ENCODE data around the gene KIAA1614.
"Not testable (repeated sequence)": the region's sequence is repeated elsewhere in the genome, so short reads cannot be mapped to it uniquely, and the experiment has no call there.

The KIAA1614 gene

DNA sequence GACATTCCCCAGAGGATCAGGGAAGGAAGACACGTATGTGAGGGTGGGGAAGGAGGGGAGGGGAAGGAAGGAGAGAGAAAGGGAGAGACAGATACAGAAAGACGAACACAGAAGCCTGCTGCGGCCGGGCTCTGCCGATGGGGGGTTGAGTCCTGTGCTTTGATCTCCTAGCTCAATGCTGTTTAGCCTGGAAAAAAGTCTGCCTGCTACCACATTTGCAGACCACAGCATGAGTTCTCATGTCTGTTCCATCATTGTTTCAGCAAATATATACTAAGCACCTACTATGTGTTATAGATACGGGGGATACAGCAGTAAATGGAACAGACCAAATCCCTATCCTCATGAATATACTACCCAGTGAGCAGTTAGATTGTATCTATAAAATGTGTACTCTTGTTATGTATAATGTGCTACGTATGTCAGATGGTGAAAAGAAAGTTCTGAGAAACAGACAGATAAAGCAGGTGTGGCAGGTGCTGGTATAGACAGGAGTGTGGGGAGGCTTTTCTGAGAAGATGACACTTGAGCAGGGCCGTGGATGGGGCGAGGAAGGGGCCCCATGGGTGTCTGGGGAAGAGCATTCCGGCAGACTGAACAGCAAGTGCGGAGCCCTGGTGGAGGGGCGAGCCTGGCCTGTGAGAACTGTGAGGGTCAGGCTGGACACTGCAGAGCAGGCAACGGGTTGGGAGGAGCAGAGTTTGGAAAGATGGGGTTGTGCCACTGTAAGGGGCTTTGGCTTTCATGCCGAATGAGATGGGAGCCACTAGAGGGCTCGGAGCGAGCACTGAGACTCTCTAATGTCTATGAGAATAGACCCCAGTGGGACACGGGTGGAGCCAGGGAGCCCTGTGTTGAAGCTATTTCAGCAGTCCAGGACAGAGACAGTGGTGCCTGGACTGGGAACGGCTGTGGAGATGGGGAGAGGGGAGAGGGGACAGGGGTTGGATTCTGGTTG is 34.1 kb downstream of the KIAA1614 start:
- DNase-seq, result no peak

DNA sequence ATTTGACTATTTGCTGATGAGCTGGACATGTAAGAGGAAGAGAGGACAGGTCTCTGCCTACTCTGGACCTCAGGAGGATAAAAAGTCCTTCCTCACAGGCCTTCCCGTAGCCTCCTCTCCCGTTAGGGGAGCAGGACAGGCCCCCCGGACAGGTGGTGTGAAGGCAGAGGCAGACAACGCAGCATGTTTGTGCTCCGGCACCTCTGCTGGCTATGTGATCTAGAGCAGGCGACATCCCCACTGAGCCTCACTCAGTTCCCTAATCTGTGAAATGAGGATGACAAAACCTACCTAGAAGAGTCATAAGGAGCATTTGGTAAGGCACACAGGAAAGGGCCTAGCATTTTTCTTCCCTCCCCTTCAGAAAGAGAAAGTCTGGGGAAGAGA is 34.8 kb downstream of the KIAA1614 start:
- no peak for DNase-seq

- no peak for DNase-seq
Observed at GRCh38 chr1:180947901-180948640, 35.4 kb downstream of the KIAA1614 start.

- no peak for DNase-seq
Observed at GRCh38 chr1:180948641-180949615, 36.2 kb downstream of the KIAA1614 start.

DNA sequence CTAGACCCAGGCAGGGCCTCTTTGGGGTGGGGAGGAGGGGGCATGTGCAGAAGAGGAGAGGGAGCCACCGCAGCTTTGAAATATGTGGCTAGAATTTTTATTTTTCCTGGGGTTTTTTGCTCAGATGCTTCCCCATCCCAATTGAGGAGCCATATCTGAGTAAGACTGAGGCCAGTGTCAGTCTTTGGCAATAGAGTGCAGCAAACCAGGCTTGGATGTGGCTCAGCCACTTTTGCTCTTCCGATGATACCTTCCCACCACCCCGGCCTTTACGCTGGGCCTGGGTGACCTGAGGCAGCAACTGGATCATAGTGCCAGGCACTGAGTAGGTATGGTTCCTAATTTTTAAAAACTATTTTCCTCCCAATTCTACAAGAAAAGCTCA is 36.9 kb downstream of the KIAA1614 start:
- DNase-seq, result no peak

GRCh38 chr1:180950321-180950720 is 37.6 kb downstream of the KIAA1614 start:
- DNase-seq, result no peak

DNA sequence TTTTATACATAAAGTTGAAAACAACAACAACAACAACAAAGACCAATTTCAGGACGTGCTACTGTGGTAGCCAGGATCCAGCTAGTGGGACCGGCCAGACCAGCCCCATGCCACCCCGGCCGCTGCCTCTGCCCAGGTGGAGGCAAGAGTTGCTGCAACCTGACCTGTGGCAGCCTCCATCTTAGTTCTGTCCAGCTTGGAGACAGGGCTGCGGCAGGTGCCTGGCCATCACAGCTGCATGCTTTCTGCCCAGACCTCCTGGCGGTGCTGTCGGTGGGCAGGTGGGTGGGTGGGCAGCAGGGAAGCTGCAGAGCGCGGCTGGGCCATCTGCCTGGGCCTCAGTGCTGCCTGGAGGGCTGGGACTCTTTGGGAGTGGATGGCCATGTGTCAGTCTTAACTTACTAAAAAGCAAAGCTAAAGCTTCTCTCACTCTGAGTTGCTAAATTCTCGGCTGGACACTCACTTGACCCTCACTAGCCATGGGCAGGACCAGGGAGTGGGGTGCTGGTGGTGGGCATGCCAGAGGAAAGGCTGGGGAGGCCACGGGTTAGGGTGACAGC is 38.6 kb downstream of the KIAA1614 start:
- DNase-seq, result no peak

GRCh38 chr1:180951836-180952656 is 39.3 kb downstream of the KIAA1614 start:
- no peak for DNase-seq

DNA sequence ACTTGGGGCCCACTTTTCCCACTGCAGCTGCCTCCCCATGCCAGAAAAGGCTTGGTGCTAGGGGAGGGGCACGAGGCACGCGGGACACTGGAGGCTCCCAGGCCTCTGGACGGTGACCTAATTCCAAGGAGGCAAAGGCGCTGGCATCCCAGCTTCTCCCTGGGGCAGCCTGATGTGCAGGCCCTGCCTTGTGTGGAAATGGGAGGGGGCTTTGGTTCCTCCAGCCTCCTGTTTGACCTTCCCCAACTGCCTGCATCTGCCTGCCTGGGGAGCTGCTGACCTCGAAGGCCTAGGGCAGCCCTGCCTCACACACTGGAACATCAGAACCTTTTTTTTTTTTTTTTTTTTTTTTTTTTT is 39.9 kb downstream of the KIAA1614 start:
- no peak for DNase-seq

DNA sequence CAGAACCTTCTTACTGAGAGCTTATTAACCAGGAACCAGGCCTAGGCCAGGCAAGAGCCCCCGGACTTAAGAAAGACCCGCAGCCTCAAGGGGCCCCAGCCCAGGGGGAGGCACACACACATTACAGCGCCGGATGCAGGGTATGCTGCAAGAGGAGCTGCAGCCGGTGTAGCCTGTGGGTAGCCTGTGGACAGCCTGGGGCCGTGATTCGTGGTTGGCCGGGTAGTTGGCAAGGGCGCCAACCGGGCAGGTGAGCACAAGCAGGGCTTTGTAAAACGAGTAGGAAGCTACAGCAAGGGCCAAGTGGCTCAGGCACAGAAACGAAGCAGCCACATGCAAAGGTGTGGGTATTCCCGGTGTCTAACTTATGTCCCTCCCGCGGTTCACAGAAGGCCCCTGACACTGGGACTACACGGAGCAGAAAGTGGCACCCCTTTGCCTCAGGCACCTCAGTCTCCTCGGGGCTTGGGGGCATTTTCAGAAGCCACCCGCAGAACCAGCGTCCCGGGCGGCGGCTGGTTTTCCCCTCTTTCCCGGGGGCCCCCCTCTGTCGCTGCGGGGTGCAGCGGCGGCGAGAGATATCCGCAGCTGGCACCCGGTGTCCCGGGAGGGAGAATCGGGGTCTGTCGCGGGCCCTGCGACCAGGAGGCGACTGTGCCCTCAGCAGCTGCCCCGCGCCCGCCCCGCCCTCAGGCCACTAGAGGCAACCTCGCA is 40.8 kb downstream of the KIAA1614 start:
- DNase-seq, result no peak

GRCh38 chr1:180954005-180954800 is 41.5 kb downstream of the KIAA1614 start:
- no peak for DNase-seq

DNA sequence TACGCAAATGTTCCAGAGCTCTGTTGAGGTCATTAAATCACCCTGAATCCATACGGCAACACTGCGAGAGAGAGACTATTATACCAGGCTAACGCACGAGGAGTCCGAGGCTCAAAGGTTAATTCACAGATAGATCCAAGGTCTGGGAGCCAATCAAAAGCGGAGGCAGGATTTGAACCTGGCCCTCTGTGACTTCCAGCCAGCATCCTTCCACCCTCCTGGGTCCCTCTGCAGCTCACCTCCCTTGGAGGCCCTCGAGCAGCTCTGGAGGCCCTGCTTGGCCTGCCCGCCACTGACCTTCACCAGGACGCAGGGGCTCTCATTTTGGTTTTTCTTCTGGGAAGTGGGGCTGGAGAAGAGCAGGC is 42.1 kb downstream of the KIAA1614 start:
- no peak for DNase-seq

DNA sequence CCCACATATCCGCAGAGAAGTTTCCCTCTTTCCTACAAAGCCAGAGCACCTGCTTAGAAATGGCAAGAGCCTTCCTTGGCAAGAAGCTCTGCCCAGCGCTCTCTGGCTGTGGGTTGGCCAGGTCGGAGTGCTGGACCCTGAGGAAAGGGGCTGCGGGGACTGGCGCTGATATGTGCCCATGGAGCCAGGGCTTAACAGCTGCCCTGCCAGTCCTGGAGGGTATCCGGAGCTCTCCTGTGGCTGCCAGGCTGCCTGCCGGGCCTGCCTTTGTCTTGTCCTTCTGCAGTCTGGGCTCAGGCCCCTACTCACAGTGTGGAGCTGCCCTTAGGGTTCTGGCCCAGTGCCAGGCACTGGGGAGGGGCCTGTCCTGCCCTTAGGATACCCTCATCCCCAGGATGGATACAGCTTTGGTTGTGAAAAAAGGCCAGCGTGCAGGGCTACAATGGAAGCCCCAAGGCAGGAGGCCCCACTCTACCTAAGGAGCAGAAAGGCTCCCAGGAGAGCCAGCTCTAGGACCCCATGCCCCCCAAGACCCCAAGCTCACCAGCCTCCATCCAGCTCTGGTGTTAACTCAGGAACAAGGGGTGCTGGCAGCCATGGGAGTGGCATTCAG is 43.4 kb downstream of the KIAA1614 start:
- DNase-seq, result peak; percentile 86

DNA sequence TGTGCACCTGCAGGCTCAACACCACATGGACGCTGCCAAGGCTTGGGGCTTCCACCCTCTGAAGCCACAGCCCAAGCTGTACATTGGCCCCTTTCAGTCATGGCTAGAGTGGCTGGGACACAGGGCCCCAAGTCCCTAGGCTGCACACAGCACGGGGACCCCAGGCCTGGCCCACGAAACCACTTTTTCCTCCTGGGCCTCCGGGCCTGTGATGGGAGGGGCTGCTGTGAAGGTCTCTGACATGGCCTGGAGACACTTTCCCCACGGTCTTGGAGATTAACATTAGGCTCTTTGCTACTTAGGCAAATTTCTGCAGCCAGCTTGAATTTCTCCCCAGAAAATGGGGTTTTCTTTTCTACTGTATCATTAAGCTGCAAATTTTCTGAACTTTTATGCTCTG is 46.9 kb downstream of the KIAA1614 start:
- not testable (repeated sequence) for DNase-seq

GRCh38 chr1:180961622-180962021 is 48.9 kb downstream of the KIAA1614 start:
- no peak for DNase-seq

- peak; percentile 35 for DNase-seq
Observed at GRCh38 chr1:180962178-180962577, 49.5 kb downstream of the KIAA1614 start.

DNA sequence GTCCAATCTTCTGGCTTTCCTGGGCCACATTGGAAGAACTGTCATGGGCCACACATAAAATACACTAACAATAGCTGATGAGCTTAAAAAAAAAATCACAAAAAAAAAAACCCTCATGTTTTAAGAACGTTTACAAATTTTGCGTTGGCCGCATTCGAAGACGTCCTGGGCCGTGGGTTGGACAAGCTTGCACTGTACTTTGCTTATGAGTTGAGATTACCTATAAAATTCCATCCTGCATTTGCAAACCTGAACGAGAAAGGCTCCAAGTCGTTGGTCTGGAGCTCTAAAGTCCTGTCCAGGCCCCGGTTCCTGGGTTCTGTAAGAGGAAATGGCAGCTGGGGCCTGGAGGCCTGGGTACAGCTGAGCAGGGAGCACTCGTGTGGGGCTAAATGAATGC is 51.4 kb downstream of the KIAA1614 start:
- DNase-seq, result no peak

DNA sequence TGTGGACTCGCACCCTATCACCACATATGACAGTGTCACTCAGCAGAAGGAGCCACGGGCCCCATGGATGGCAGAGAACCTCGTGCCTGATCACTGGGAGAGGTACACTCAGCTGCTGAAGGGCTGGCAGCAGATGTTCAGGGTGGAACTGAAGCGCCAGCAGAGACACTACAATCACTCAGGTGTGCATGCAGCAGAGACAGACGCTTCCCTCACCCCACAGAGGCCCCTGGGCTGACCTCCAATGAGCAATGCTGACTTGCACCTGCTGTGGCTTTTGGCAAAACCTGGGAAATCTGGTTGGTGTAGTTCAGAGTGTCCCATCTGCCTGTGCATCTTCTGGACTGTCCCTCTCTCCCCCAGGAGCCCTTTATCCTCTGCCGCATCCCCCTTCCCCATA is 51.9 kb downstream of the KIAA1614 start:
- DNase-seq, result peak; percentile 26

DNA sequence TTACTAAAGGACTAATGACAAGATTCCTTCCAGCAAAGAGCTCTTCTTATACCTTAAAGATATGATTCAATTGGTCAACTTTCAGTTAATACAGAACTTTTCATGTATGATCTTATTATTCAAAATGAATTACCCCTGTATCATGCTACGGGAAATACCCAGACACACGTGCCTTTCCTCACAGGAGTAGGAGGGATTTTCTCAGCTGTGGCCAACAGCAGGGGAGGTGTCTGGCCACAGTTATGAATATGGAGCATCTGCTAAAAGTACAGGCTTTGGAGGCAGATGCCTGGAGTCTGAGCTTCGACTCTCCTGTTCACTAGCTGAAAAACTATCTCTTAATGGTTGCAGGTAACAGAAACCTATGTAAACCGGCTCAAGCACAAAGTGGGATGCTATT is 53.6 kb downstream of the KIAA1614 start:
- DNase-seq, result no peak
